Panc1 (cell line): Measurements from ENCODE around the gene ARMC8. TPM values are rescaled to one million over a fixed set of nuclear protein-coding genes. Genes with fewer than 3 reads are reported as not detected.

Source experiments
- ATAC-seq: fragments of 200-7000 bp; cut with Tn5 transposase; 2 replicates; pipeline ENCODE4 v1.9.1; 2020; ENCODE audit warnings: mild to moderate bottlenecking, moderate library complexity
- BruUV-seq: library from RNA; stranded (reverse); fragments of 400-500 nt; replicated peaks from 2 replicates; lab custom pipeline; 2021; lab: Mats Ljungman, UMichigan
- CTCF ChIA-PET: fragments of 300-600 bp; sonication (Branson Sonifier 250); formaldehyde crosslinking; loops from one replicate; lab custom pipeline; 2022; ENCODE audit warnings: antibody characterized with exemption; lab: Charles Lee
- POLR2A ChIA-PET: fragments of 300-600 bp; sonication (Branson Sonifier 250); formaldehyde crosslinking; loops from one replicate; lab custom pipeline; 2022; ENCODE audit warnings: antibody characterized with exemption; lab: Charles Lee
- DNase-seq: peaks from one replicate; pipeline ENCODE4 v3.0.0-alpha.2; 2010; ENCODE audit warnings: low read depth, low spot score
- H3K27ac ChIP-seq: 2 replicates; pipeline ENCODE4 v1.5.1; 2011; ENCODE audit warnings: mild to moderate bottlenecking, low read length, inconsistent platforms
- H3K27me3 ChIP-seq: fragments of 200-500 bp; sonication (Bioruptor generic); 2 replicates; pipeline ENCODE4 v1.6.0; 2014; ENCODE audit warnings: low read length, inconsistent platforms; ENCODE audit not compliant: control insufficient read depth, insufficient read depth
- H3K36me3 ChIP-seq: fragments of 200-500 bp; sonication (Bioruptor generic); 2 replicates; pipeline ENCODE4 v1.5.1; 2014; ENCODE audit warnings: inconsistent platforms, mild to moderate bottlenecking, low read length, moderate library complexity; ENCODE audit not compliant: control insufficient read depth, insufficient read depth
- H3K4me1 ChIP-seq: 2 replicates; pipeline ENCODE4 v1.5.1; 2011; ENCODE audit warnings: inconsistent platforms, mild to moderate bottlenecking, low read length, moderate library complexity; ENCODE audit not compliant: control insufficient read depth, insufficient read depth
- H3K4me3 ChIP-seq, 2 experiments: 2 replicates each; pipeline ENCODE4 v1.5.1; 2011 to 2012; ENCODE audit warnings: low read depth in 2 of 2, low read length in 2 of 2, mild to moderate bottlenecking in 2 of 2, inconsistent platforms in 1 of 2, moderate library complexity in 1 of 2
- H3K9me3 ChIP-seq: fragments of 200-500 bp; sonication (Bioruptor generic); 2 replicates; pipeline ENCODE4 v1.5.1; 2014; ENCODE audit warnings: low read depth, mild to moderate bottlenecking, inconsistent platforms, low read length, moderate library complexity; ENCODE audit not compliant: control insufficient read depth, insufficient read depth
- POLR2AphosphoS5 ChIP-seq: IDR thresholded peaks from 2 replicates; pipeline ENCODE4 v1.6.1; 2012; ENCODE audit warnings: mild to moderate bottlenecking, low read depth, low read length, moderate library complexity
- SIN3A ChIP-seq: IDR thresholded peaks from 2 replicates; pipeline ENCODE4 v1.6.1; 2012; ENCODE audit warnings: low read depth, mild to moderate bottlenecking, low read length, moderate library complexity, borderline replicate concordance; ENCODE audit not compliant: insufficient read depth
- TCF7L2 ChIP-seq: IDR thresholded peaks from 2 replicates; pipeline ENCODE4 v1.6.1; 2011; ENCODE audit warnings: mild to moderate bottlenecking, low read depth, low read length, inconsistent platforms
- in situ Hi-C: cut with HindIII; loops from 2 replicates; pipeline ENCODE4 v1.10.0; 2016; ENCODE audit warnings: low sequenced_read_pairs, low pct_unique_long_range_greater_than_20kb
- intact Hi-C: fragments of 100-400 bp; cut with micrococcal nuclease; formaldehyde crosslinking; loops from one replicate; pipeline ENCODE4 v1.10.0; 2022; ENCODE audit not compliant: unreplicated experiment
- total RNA-seq: library from RNA; stranded (reverse); gene quantifications from one replicate; pipeline ENCODE4 v1.2.1, GENCODE V29; 2021; ENCODE audit not compliant: unreplicated experiment
- TF ChIP-seq, protein P1 (sequence below): fragments of 450-650 bp; IDR thresholded peaks from 2 replicates; pipeline ENCODE4 v1.5.1; 2017; ENCODE audit warnings: mild to moderate bottlenecking
- TF ChIP-seq, protein P2 (sequence below), 2 experiments: IDR thresholded peaks; 2 replicates each; pipeline ENCODE4 v1.6.1; 2011 to 2012; ENCODE audit warnings: low read depth in 2 of 2, control low read depth in 1 of 2, low read length in 1 of 2, mild to moderate bottlenecking in 1 of 2, moderate library complexity in 1 of 2; ENCODE audit not compliant: insufficient read depth in 1 of 2

The ARMC8 gene
- total RNA-seq, 1 experiment from 2014 or later = 56.0 TPM

DNA sequence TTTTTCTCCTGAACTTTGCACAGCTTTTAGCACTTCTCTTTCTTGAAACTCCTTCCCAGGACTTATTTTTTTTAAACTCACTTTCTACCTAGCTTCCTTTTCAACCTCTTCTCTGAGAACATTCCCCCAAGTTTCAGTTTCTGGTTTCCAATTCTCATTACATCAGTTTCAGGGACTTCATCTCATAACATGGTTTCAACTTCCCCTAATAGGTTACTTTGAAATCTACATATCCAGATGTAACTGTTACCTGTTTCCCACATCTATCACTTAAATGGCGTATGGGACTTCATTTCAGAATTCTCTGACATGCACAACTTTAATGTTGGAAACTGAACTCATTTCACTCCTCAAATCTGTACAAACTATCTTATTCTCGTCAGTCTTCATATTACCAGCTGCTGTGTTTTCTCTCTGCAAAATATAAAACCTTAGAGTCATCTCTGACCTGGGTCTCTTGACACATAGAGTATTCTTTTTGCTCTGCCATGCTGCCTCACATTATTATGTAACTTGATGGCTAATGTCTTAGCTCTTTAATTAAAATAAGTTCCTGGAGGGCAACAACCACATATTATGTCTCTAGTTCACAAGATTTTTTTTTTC lies 84.2 kb downstream of the ARMC8 start:
- no peaks in the 10 kb centered on the region for H3K27me3 ChIP-seq
- BruUV-seq = no TSS peak
- H3K4me1 ChIP-seq = no peaks in the 10 kb centered on the region
- in situ Hi-C loops = no loop called here
- no peak overlapping the region for H3K27ac ChIP-seq
- H3K4me3 ChIP-seq = no peak overlapping the region
- no peak for TF ChIP-seq TCF7L2
- TF ChIP-seq SIN3A = no peak
- TF ChIP-seq POLR2AphosphoS5 = no peak
- TF ChIP-seq, protein P1, sequence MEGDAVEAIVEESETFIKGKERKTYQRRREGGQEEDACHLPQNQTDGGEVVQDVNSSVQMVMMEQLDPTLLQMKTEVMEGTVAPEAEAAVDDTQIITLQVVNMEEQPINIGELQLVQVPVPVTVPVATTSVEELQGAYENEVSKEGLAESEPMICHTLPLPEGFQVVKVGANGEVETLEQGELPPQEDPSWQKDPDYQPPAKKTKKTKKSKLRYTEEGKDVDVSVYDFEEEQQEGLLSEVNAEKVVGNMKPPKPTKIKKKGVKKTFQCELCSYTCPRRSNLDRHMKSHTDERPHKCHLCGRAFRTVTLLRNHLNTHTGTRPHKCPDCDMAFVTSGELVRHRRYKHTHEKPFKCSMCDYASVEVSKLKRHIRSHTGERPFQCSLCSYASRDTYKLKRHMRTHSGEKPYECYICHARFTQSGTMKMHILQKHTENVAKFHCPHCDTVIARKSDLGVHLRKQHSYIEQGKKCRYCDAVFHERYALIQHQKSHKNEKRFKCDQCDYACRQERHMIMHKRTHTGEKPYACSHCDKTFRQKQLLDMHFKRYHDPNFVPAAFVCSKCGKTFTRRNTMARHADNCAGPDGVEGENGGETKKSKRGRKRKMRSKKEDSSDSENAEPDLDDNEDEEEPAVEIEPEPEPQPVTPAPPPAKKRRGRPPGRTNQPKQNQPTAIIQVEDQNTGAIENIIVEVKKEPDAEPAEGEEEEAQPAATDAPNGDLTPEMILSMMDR = no peak
- TF ChIP-seq, protein P2, sequence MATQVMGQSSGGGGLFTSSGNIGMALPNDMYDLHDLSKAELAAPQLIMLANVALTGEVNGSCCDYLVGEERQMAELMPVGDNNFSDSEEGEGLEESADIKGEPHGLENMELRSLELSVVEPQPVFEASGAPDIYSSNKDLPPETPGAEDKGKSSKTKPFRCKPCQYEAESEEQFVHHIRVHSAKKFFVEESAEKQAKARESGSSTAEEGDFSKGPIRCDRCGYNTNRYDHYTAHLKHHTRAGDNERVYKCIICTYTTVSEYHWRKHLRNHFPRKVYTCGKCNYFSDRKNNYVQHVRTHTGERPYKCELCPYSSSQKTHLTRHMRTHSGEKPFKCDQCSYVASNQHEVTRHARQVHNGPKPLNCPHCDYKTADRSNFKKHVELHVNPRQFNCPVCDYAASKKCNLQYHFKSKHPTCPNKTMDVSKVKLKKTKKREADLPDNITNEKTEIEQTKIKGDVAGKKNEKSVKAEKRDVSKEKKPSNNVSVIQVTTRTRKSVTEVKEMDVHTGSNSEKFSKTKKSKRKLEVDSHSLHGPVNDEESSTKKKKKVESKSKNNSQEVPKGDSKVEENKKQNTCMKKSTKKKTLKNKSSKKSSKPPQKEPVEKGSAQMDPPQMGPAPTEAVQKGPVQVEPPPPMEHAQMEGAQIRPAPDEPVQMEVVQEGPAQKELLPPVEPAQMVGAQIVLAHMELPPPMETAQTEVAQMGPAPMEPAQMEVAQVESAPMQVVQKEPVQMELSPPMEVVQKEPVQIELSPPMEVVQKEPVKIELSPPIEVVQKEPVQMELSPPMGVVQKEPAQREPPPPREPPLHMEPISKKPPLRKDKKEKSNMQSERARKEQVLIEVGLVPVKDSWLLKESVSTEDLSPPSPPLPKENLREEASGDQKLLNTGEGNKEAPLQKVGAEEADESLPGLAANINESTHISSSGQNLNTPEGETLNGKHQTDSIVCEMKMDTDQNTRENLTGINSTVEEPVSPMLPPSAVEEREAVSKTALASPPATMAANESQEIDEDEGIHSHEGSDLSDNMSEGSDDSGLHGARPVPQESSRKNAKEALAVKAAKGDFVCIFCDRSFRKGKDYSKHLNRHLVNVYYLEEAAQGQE (IDR thresholded peaks at IDR 0.05; ENCODE audit: insufficient read depth in 1 of 2, low read depth in 2 of 2, low read length in 1 of 2) = no peak
- DNase-seq (no peak), ATAC-seq (no peak)
- peaks cover 16% of the 10 kb centered on the region for H3K36me3 ChIP-seq
- CTCF ChIA-PET = interaction anchor here (0.6 kb wide), 1 partner anchor 10 kb away, joined by 4 read pairs; no protein-coding TSS in a partner anchor
- POLR2A ChIA-PET = interaction anchor here (0.6 kb wide), 1 partner anchor 45 kb away, joined by 3 read pairs; no protein-coding TSS in a partner anchor
- intact Hi-C loops = no loop called here
- H3K9me3 ChIP-seq = no peaks in the 10 kb centered on the region

DNA sequence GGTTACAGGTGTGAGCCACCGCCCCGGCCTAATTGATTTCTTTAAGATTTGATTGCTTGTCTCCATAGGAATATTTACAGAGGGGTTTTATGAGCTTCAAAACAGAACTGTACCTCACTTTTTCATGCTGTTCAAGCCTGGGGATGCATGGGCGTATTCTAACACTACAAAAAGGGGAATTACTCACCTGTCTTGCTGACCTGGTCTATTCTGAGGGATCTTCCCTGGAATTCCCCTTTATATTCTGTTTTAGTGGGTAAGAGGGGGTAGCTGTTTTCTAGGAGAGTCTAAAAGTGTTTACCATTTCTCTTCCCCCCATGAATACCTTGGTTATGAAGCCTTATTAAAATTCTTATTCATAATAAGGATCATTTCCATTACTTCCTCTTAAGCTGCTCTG lies 94.5 kb downstream of the ARMC8 start:
- intact Hi-C loops (no loop called here), in situ Hi-C loops (no loop called here)
- Histone ChIP-seq H3K9me3 (no peaks in the 10 kb centered on the region), H3K36me3 (no peaks in the 10 kb centered on the region), H3K4me1 (no peaks in the 10 kb centered on the region), H3K27ac (no peak overlapping the region), H3K4me3 (no peak overlapping the region), H3K27me3 (no peaks in the 10 kb centered on the region)
- ATAC-seq = no peak
- ChIA-PET POLR2A (no interaction called here), CTCF (no interaction called here)
- TF ChIP-seq, protein P1 = no peak
- no peak for TF ChIP-seq TCF7L2
- no peak for TF ChIP-seq POLR2AphosphoS5
- no peak for TF ChIP-seq SIN3A
- TF ChIP-seq, protein P2 (IDR thresholded peaks at IDR 0.05; ENCODE audit: insufficient read depth in 1 of 2, low read depth in 2 of 2, low read length in 1 of 2) = no peak
- no TSS peak for BruUV-seq
- DNase-seq = no peak
